ENCODE data around the gene PYY. TPM values are rescaled to one million over a fixed set of nuclear protein-coding genes. Genes with fewer than 3 reads are reported as not detected.

Gene PYY
- total RNA-seq, 2 experiments from 2014 or later = not detected

DNA sequence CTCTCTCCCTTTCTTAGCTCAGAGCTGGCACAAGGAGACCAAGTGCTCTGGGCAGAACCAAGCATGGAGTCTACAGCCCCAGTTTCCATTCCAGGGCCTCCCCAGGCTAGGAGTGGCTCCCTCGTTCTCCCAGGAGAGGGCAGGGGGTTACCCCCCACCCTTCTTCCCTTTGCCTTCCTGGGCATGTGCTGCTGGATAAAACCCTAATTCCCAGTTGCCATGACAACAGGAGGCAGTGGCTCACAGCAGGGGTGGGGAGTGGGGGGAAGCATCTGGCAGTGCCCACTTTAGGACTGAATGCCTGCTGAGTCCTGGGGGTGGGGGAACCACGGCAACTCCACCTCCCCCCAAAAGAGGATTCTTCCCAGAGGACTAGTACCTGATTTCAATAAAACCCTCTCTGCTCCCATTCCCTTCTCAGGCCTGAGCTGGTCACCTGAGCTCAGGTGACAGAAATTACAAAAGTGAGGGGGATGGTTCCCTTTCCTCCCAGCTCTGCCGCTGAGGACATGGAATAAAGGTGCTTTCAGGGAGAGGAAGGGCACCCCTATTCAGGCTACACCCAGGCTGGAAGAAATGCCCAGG is 48.2 kb downstream of the PYY start:
- no peak for DNase-seq
- Mint-ChIP-seq H3K4me3 (no peak overlapping the region), H3K36me3 (no peaks in the 10 kb centered on the region), H3K9me3 (no peaks in the 10 kb centered on the region), H3K4me1 (peaks cover 12% of the 10 kb centered on the region), H3K27me3 (peaks cover 21% of the 10 kb centered on the region), H3K27ac (no peak overlapping the region)

Other genes starting within 250 kb of the PYY start
- not detected for gene SOST, start 195.1 kb downstream of the PYY start, total RNA-seq
- 10 to 100 TPM; 21.2 to 22.3 TPM for gene DUSP3, start 175.0 kb downstream of the PYY start, total RNA-seq
- gene CFAP97D1, start 173.5 kb downstream of the PYY start, total RNA-seq = not detected
- gene MPP3, start 120.8 kb downstream of the PYY start, total RNA-seq = 1 to 10 TPM in 1 of 2 experiments, under 1 TPM in 1; 0.80 to 1.1 TPM
- gene CD300LG, start 106.8 kb downstream of the PYY start, total RNA-seq = not detected
- gene MPP2, start 46.4 kb downstream of the PYY start, total RNA-seq = 1 to 10 TPM; 5.2 to 6.5 TPM
- not detected for gene PPY, start 11.5 kb downstream of the PYY start, total RNA-seq
- 1 to 10 TPM in 1 of 2 experiments, under 1 TPM in 1; 0.82 to 1.1 TPM for gene NAGS, start 50.7 kb upstream of the PYY start, total RNA-seq
- gene TMEM101, start 61.0 kb upstream of the PYY start, total RNA-seq = 10 to 100 TPM; 22.7 to 26.9 TPM
- 100 to 1,000 TPM; 103 to 110 TPM for gene LSM12, start 112.7 kb upstream of the PYY start, total RNA-seq
- 10 to 100 TPM; 30.8 to 31.1 TPM for gene G6PC3, start 116.8 kb upstream of the PYY start, total RNA-seq
- gene HDAC5, start 169.7 kb upstream of the PYY start, total RNA-seq = 10 to 100 TPM; 18.2 to 18.7 TPM
- gene HROB, start 188.0 kb upstream of the PYY start, total RNA-seq = 10 to 100 TPM; 18.5 to 20.1 TPM
- not detected for gene ASB16, start 216.8 kb upstream of the PYY start, total RNA-seq
- gene TMUB2, start 233.0 kb upstream of the PYY start, total RNA-seq = 10 to 100 TPM; 17.1 to 18.2 TPM
- gene ATXN7L3, start 245.9 kb upstream of the PYY start, total RNA-seq = 10 to 100 TPM; 78.7 to 83.4 TPM

Data from activated naive CD8-positive, alpha-beta T cell treated with anti-CD3 and anti-CD28 coated beads for 36 hours (primary cell).